T1000 (cell line): ENCODE measurements around the gene SDHA.
"Not testable (repeated sequence)": the region's sequence is repeated elsewhere in the genome, so short reads cannot be mapped to it uniquely, and the experiment has no call there.

Experiments used
- DNase-seq: peaks from one replicate; lab custom pipeline; 2025; ENCODE audit warnings: mixed read lengths; lab: John Stamatoyannopoulos, UW

Gene SDHA

GRCh38 chr5:186091-187041 is 31.8 kb upstream of the SDHA start:
- DNase-seq: no peak

- DNase-seq: no peak
These were observed 31.1 kb upstream of the SDHA start for GRCh38 chr5:187042-187431.

GRCh38 chr5:187617-188451 is 30.3 kb upstream of the SDHA start:
- no peak for DNase-seq

- DNase-seq: peak; percentile 26
These were observed 29.3 kb upstream of the SDHA start for GRCh38 chr5:188488-189481.

DNA sequence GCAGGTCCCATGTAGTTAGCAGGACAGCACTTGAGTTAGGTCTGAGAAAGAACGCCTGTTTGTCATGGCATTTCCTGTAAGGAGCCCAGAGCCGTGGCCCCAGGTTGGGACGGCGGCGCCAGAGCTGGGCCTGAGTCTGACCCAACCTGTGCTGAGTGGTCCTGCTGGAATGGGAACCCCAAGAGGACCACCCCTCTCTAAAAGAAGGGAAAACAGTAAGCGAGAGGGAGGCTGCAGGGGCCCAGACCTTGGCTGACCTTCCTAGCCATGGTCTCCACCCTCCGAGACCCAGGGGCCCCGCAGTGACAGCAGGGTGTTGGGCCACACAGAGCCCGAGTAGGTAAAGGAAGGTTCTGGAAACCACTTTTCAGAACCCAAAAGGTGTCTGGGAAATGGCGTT is 28.6 kb upstream of the SDHA start:
- no peak for DNase-seq

- DNase-seq: no peak
These were observed 28.1 kb upstream of the SDHA start for GRCh38 chr5:189976-190365.

- no peak for DNase-seq
These were observed 27.6 kb upstream of the SDHA start for GRCh38 chr5:190366-191035.

- no peak for DNase-seq
These were observed 26.8 kb upstream of the SDHA start, which contains the start of gene LRRC14B for GRCh38 chr5:191036-191948. Gene LRRC14B, plus strand, starts transcription at chr5:191495. Its CDS starts 44 bp downstream, at chr5:191539.

DNA sequence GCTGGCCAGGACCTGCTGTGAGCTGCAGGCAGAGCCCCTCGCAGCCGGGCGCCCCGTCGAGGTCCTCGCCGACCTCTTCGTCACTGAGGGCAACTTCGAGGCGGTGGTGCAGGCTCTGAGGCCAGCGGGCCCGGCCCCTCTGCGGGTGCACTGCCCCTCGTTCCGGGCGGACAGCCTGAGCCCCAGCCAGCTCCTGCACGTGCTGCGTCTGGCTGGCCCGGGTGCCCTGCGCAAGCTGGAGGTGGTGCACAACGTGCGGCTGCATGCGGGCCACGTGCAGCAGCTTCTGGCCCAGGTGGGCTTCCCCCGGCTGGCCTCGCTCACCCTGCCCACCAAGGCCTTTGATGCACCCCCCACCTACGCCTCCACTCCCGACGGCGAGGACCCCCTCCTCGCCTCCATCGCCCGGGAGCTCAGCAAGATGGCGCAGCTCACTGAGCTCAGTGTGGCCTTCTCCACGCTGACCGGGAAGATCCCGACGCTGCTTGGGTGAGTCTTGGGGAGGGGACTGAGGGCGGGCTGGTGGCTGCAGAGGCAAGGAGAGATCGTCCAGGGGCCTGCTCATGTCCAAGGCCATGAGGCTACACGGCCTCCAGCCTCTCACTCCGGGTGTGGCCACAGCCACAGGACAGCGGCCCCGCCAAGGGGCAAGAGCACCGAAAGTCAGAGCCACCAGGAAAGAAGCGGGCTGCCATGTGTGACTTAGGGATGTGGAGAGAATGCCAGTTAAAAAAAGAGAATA is 26.0 kb upstream of the SDHA start:
- no peak for DNase-seq

DNA sequence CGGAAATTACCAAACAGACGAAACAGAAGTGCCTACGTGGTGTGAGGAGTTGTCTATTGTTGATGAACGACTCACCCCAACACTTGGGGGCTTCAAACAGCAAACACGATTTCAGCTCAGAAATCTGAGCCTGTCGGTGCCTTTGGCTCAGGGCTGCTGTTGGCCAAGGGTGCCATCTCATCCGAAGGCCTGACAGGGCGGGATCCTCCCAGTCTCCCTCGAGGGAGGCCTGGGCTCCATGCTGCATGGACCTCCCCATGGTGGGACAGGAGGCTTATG is 25.5 kb upstream of the SDHA start:
- DNase-seq: no peak

GRCh38 chr5:192970-193831 is 24.9 kb upstream of the SDHA start:
- DNase-seq: no peak

DNA sequence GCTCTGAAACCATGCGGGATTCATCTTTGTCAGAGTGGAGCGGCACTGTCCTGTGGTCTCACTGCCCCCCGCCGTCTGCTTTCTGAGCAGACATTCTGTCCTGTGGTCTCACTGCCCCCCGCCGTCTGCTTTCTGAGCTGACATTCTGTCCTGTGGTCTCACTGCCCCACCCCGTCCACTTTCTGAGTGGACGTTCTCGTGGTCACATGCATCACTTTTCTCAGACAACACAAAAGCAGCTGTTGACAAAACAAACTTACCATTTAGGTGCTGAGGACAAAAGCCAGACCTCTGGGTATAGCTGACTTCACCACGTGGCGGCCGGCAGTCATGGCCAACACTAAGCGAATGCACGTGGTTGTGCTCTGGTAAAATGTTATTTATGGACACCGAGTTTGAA is 24.0 kb upstream of the SDHA start:
- DNase-seq: no peak

DNA sequence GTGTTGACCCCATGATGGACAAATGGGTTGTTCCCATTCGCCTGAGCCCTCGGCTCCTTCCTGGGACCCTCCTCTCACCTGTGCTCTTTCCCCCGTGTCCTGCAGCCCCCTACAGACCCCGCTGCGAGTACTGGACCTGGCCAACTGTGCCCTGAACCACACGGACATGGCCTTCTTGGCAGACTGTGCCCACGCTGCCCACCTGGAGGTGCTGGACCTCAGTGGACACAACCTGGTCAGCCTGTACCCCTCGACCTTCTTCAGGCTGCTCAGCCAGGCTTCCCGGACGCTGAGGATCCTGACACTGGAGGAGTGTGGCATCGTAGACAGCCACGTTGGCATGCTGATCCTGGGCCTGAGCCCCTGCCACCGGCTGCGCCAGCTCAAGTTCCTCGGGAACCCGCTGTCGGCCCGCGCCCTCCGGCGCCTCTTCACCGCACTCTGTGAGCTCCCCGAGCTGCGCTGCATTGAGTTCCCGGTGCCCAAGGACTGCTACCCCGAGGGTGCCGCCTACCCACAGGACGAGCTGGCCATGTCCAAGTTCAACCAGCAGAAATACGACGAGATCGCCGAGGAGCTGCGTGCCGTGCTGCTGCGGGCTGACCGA is 23.4 kb upstream of the SDHA start:
- no peak for DNase-seq

- DNase-seq: no peak
These were observed 22.5 kb upstream of the SDHA start for GRCh38 chr5:195401-196160.

GRCh38 chr5:196350-196749 is 21.8 kb upstream of the SDHA start:
- no peak for DNase-seq

DNA sequence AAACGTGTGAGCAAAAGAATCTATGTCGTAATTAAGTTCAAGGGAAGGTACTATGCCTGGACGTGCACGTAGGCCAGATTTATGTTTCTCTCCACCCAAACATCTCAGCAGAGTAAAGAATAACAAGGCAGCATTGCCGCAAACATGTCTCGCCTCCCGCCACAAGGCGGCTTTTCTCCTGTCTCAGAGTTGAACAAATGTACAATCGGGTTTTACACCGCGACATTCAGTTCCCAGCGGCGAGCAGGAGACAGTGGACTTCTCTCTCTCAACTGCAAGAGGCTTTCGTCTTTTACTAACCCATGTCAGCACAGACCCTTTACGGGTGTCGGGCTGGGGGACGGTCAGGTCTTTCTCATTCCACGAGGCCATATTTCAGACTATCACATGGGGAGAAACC is 21.1 kb upstream of the SDHA start:
- DNase-seq: not testable (repeated sequence)

- DNase-seq: no peak
These were observed 20.1 kb upstream of the SDHA start for GRCh38 chr5:197892-198489.
